Small intestine (tissue), 7 donors: ENCODE measurements around the gene PZP. TPM values are rescaled to one million over a fixed set of nuclear protein-coding genes. Genes with fewer than 3 reads are reported as not detected.
A peak's percentile ranks its signal among the peaks of the same experiment; 100 is the strongest.

ENCODE experiments used
- DNase-seq, 2 donors: peaks; one replicate each; pipeline versions ENCODE4 v3.0.0 to v3.0.0-alpha.2; 2013
- FAIRE-seq: peaks from 2 replicates; lab custom pipeline; 2012; peaks lifted over from hg19 to GRCh38; lab: Jason Lieb, UNC
- H3K27ac ChIP-seq, 3 donors: one replicate each; pipeline ENCODE4 v1.5.1; 2013; ENCODE audit warnings: low read length in 2 of 3, mild to moderate bottlenecking in 2 of 3, control low read depth in 1 of 3, inconsistent platforms in 1 of 3, low read depth in 1 of 3, moderate library complexity in 1 of 3
- H3K27me3 ChIP-seq, 3 donors: one replicate each; pipeline ENCODE4 v1.6.1; 2013; ENCODE audit warnings: low read length in 3 of 3, inconsistent platforms in 1 of 3; ENCODE audit not compliant: control insufficient read depth in 3 of 3, insufficient read depth in 3 of 3
- H3K36me3 ChIP-seq, 3 donors: one replicate each; pipeline ENCODE4 v1.6.1; 2013; ENCODE audit warnings: low read length in 3 of 3, inconsistent platforms in 1 of 3, low read depth in 1 of 3, mild to moderate bottlenecking in 1 of 3, moderate library complexity in 1 of 3; ENCODE audit not compliant: control insufficient read depth in 3 of 3, insufficient read depth in 2 of 3
- H3K4me1 ChIP-seq, 3 donors: one replicate each; pipeline ENCODE4 v1.6.1; 2013; ENCODE audit warnings: low read length in 2 of 3, inconsistent platforms in 1 of 3, low read depth in 1 of 3, mild to moderate bottlenecking in 1 of 3, moderate library complexity in 1 of 3; ENCODE audit not compliant: control insufficient read depth in 3 of 3, insufficient read depth in 2 of 3
- H3K4me3 ChIP-seq, 3 donors: one replicate each; pipeline ENCODE4 v1.5.1; 2013; ENCODE audit warnings: low read length in 3 of 3, control low read depth in 1 of 3, inconsistent platforms in 1 of 3, low read depth in 1 of 3, mild to moderate bottlenecking in 1 of 3, moderate library complexity in 1 of 3
- H3K9me3 ChIP-seq, 2 donors: one replicate each; pipeline ENCODE4 v1.6.1; 2013; ENCODE audit warnings: low read depth in 1 of 2, low read length in 1 of 2; ENCODE audit not compliant: control insufficient read depth in 2 of 2, insufficient read depth in 1 of 2
- WGBS, 3 donors: extraction: QIAGEN DNeasy Blood & Tissue Kit; methylation state at CpG; one replicate each; pipeline ENCODE4 v1.1.7; 2013; 5-methylcytosine and 5-hydroxymethylcytosine counted together
- polyA plus RNA-seq, 4 donors: library from polyadenylated mRNA; stranded (reverse) in 3 of 4; unstranded in 1 of 4; fragments of 200-250 nt in 3 of 4; fragments of 120-200 nt in 1 of 4; gene quantifications; one replicate each; pipeline versions ENCODE4 v1.2.1 to v1.2.3, GENCODE V29; 2013
- donor health status: healthy with polysubstance abuse.
- donor health status: control.
- donor health status: control.
- donor health status: Bipolar disorder and iron deficiency.
- donor health status: healthy.

PZP gene
- polyA plus RNA-seq, 4 donors = 0.06 to 0.16 TPM; not detected in 2

GRCh38 chr12:9108504-9109212 is 99.5 kb downstream of the PZP start:
- WGBS, 3 donors = 65 to 74% (median 72%) methylated on average over 5 of the region's 5 CpGs
- H3K9me3 ChIP-seq = no peaks in the 10 kb centered on the region
- FAIRE-seq (no peak), DNase-seq (peak in 1 of 2 donors; percentile 2)
- no peak overlapping the region for H3K27ac ChIP-seq
- no peaks in the 10 kb centered on the region for H3K4me1 ChIP-seq
- no peak overlapping the region for H3K4me3 ChIP-seq
- H3K36me3 ChIP-seq = peaks cover 0 to 3% (median 0%) of the 10 kb centered on the region in 3 donors
- no peaks in the 10 kb centered on the region for H3K27me3 ChIP-seq

DNA sequence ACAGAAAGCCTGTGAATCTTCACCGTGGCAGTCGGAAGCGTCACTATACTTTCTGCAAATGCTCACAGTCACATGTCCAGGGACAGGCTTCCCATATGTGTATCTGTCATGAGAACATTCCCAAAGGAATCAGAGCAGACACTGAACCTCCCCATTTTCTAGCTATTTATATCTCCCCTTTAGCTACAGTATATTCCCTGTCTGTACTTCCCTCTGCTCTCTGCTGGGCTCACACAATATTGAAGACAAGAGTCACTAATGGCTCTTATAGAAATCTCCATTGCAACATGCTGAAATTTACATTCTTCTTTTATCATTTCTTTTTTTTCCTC is 100.7 kb downstream of the PZP start:
- no peaks in the 10 kb centered on the region for H3K27me3 ChIP-seq
- no peaks in the 10 kb centered on the region for H3K9me3 ChIP-seq
- no peak for FAIRE-seq
- no peaks in the 10 kb centered on the region for H3K4me1 ChIP-seq
- 84 to 99% (median 92%) methylated on average over 3 of the region's 3 CpGs for WGBS, 3 donors
- peaks cover 0 to 3% (median 0%) of the 10 kb centered on the region in 3 donors for H3K36me3 ChIP-seq
- H3K4me3 ChIP-seq = no peak overlapping the region
- no peak overlapping the region for H3K27ac ChIP-seq
- no peak for DNase-seq

DNA sequence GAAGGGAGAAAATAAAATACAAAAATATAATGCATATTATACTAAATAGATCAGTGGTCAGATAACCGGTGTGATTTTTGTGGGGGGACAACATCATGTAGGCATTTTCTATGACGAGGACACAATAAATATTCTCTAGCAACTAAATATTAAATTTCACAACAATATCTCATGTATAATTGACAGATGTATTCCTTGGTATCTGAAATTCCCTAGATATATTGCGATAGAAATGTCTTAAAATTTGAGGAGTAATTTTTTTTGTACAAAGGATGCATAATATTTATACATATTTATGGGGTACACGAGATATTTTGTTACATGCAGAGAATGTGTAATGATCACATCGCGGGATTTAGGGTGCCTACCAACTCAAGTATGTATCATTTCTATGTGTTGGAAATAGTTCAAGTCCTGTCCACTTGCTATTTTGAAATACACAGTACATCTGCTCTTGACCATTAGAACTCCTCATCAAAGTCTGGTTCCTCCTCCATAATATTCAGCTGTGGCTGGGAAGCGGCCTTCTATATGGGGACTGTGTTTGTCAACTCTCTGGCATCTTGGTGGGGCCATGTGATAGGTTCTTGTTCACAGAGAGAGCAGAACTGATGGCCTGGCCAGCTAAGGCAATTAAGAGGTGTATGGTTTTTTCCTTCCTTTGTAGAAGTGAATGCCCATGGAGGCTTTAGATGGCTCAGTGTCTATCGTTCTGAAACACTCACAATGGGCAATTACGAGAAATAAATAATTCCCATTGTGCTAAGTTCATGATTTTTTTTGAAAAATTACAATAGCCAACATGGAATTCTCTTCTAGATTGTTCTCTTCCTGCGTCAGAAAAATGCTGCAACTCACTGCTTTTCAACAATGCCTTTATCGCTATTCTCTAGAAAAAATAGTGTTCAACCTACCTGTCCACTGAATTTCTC is 101.3 kb downstream of the PZP start:
- no peak for FAIRE-seq
- no peaks in the 10 kb centered on the region for H3K27me3 ChIP-seq
- 87 to 92% (median 89%) methylated on average over 11 of the region's 11 CpGs for WGBS, 3 donors
- H3K4me1 ChIP-seq = no peaks in the 10 kb centered on the region
- peaks cover 0 to 3% (median 2%) of the 10 kb centered on the region in 3 donors for H3K36me3 ChIP-seq
- no peak overlapping the region for H3K4me3 ChIP-seq
- no peak for DNase-seq
- H3K27ac ChIP-seq = peak overlapping the region in 1 of 3 donors; percentile 38
- H3K9me3 ChIP-seq = no peaks in the 10 kb centered on the region

DNA sequence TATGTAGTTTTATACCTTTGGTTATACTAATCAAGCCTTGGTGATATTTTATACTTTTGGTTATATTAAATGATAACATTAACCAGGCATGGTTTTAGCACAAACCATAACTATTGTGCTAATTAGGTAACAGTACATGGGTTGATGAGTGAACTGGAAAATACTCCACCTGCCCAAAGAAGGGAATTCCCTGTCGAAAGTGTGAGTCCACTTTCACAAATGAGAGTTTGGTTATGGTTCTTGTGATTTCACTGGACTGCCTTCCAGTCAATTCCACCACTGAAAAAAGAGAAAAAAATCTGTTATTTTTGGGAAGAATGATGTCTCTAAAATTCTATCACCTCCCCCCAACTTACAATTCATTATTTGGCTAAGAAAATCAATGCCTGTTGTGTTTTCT is 102.1 kb downstream of the PZP start:
- Histone ChIP-seq H3K27ac (no peak overlapping the region), H3K27me3 (no peaks in the 10 kb centered on the region), H3K4me3 (no peak overlapping the region), H3K36me3 (peaks cover 0 to 3% (median 2%) of the 10 kb centered on the region in 3 donors), H3K9me3 (no peaks in the 10 kb centered on the region), H3K4me1 (no peaks in the 10 kb centered on the region)
- DNase-seq (no peak), FAIRE-seq (no peak)
- whole genome bisulfite sequencing, 3 donors = 70 to 84% (median 81%) methylated on average over 1 of the region's 1 CpG

- H3K27me3 ChIP-seq = no peaks in the 10 kb centered on the region
- FAIRE-seq = no peak
- no peaks in the 10 kb centered on the region for H3K4me1 ChIP-seq
- peaks cover 0 to 3% (median 2%) of the 10 kb centered on the region in 3 donors for H3K36me3 ChIP-seq
- H3K9me3 ChIP-seq = no peaks in the 10 kb centered on the region
- H3K4me3 ChIP-seq = no peak overlapping the region
- H3K27ac ChIP-seq = no peak overlapping the region
- no peak for DNase-seq
Observed at GRCh38 chr12:9104767-9105423, 103.3 kb downstream of the PZP start.

DNA sequence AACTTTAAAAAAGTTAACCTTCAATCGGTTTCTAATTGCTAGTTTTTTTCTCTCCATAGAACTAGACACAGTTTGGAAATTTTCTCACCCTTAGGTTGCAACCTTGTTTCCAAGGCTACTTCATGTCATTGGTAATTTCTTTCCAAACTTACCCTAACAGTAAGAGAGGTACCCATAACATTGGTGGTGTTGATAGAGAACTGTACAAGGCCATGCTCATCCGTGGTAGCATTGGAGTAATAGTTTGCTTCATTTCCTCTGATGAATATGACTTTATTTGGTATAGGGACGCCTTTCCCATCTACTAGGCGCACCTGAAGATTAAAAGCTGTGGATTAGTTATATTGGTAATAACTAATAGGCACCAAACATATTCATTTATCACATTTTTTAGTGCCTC is 104.1 kb downstream of the PZP start:
- no peak overlapping the region for H3K27ac ChIP-seq
- FAIRE-seq (no peak), DNase-seq (no peak)
- no peaks in the 10 kb centered on the region for H3K27me3 ChIP-seq
- no peaks in the 10 kb centered on the region for H3K4me1 ChIP-seq
- peaks cover 0 to 2% (median 0%) of the 10 kb centered on the region in 3 donors for H3K36me3 ChIP-seq
- WGBS, 3 donors = 66 to 67% (median 66%) methylated on average over 4 of the region's 4 CpGs
- no peak overlapping the region for H3K4me3 ChIP-seq
- no peaks in the 10 kb centered on the region for H3K9me3 ChIP-seq

- no peak for DNase-seq
- peaks cover 0 to 2% (median 0%) of the 10 kb centered on the region in 3 donors for H3K36me3 ChIP-seq
- WGBS, 3 donors = 72 to 81% (median 81%) methylated on average over 4 of the region's 4 CpGs
Observed at GRCh38 chr12:9103050-9103849, 104.9 kb downstream of the PZP start.

More at GRCh38 chr12:9103050-9103849, 104.9 kb downstream of the PZP start:
- no peak overlapping the region for H3K4me3 ChIP-seq
- no peaks in the 10 kb centered on the region for H3K27me3 ChIP-seq
- no peak overlapping the region for H3K27ac ChIP-seq
- FAIRE-seq = no peak
- no peaks in the 10 kb centered on the region for H3K4me1 ChIP-seq
- H3K9me3 ChIP-seq = no peaks in the 10 kb centered on the region
